Activated CD4-positive, alpha-beta T cell treated with anti-CD3 and anti-CD28 coated beads for 48 hours (primary cell): ENCODE data around the gene NKG7.
A peak's percentile ranks its signal among the peaks of the same experiment; 100 is the strongest.
"Not testable (repeated sequence)": the region's sequence is repeated elsewhere in the genome, so short reads cannot be mapped to it uniquely, and the experiment has no call there.

ENCODE experiments used
- DNase-seq: peaks from one replicate; pipeline ENCODE4 v3.0.0-alpha.2; 2020

Gene NKG7, protein sequence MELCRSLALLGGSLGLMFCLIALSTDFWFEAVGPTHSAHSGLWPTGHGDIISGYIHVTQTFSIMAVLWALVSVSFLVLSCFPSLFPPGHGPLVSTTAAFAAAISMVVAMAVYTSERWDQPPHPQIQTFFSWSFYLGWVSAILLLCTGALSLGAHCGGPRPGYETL

GRCh38 chr19:51372649-51373504 lies at the start of gene NKG7:
Gene NKG7, minus strand, starts transcription at chr19:51372654. Its CDS starts 119 bp downstream, at chr19:51372535.
- DNase-seq = peak; percentile 87

- DNase-seq = peak; percentile 95
Observed at GRCh38 chr19:51422053-51422448, 49.6 kb upstream of the NKG7 start.

DNA sequence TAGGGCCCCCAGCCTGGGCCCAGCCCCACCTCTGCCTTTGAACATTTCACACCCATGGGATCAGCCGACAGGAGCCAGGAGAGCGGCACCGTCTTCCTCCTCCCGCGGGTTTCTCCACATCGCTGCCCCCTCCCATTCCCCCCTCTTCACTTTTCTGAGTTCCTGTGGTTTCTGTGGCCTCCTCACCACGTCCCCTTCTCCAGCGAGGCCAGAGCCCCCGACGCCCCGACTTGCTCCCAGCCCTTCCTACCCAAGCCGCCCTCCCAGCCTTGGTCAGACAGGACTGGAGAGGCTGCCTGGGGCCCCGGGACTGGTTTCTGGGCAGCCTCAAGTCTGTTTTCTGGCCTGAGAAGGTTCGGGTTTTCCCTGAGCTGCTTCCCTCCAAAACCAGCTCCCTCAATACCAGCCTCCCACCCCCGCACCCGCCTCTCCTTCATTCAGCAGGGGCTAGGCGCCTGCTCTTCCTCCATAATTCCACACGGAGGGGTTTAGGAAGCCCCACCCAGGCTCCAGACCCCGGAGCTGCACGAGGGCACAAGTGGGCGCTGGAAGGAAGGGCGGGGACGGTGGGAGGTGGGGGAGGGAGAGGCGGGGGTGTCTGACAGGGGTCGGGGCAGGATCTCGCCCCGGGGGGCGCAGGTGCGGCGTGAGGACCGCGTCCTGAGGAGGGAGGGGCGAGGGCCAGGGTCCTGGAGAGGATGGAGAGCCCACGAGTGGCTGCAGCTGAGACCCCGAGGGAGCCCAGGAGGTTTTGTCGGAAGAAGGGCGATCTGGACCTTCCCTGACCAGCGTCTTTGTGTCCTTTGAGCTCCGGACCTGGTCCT lies 49.0 kb upstream of the NKG7 start:
- DNase-seq = no peak

- not testable (repeated sequence) for DNase-seq
Observed at GRCh38 chr19:51420511-51420910, 48.1 kb upstream of the NKG7 start.

DNA sequence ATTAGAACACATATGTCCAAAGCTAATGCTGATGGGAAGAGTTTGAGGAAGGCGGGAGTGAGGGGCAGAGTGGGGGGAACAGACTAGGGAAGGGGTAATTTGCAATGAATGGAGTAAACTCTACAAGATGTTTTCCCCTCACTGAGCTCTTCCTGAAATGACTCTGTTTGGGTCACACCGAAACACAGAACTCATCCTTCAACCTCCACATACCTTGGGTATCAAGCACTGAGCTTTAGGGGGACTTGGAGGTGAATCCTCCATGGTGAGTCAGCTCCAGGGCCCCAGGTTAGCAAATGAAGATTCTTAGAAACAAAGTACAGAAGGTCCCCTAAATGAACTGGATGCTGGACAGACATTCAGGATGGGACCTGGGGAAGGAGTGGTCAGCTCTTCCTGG lies 46.3 kb upstream of the NKG7 start:
- DNase-seq = no peak

GRCh38 chr19:51417810-51418157 lies 45.3 kb upstream of the NKG7 start:
- no peak for DNase-seq

DNA sequence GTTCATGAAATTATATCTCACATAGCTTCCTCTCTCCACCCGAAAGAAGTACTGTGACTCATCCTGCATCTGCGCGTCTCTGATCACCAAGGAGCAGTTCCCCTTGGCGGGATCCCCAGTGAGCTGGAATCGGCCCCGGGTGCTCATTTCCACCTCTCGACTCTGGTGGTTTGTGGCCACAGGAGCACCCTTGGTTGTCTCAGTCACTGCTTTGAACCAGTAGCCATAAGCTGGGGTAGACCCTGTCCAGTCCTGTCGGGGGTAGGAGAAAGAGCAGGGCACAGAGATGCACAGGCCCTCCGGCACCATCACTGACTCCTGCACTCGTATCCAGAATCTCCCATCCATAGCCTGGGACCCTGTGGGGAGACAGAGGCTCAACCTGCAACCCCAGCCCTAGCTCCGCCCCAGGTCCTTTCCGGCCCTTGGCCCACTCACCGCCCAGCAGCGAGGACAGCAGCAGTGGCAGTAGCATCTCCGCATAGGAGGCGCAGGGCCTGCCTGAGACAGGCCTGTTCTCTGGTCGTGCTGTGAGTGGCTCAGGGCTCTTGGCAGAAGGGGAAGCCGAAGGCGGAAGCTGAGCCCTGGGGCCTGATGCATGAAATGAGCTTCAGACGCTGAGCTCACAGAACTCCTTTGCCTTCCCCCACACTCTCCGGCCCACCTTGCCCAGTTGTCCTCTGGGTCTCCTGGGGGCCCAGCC lies 44.8 kb upstream of the NKG7 start, which contains the start of gene SIGLEC10:
TSS of gene SIGLEC10 (minus strand) at position 536 of the 703 bp plus-strand sequence. CDS start at position 475, 61 bp downstream.
- DNase-seq = peak; percentile 75

GRCh38 chr19:51416422-51416821 lies 44.0 kb upstream of the NKG7 start:
- not testable (repeated sequence) for DNase-seq

- DNase-seq = no peak
Observed at GRCh38 chr19:51415187-51415586, 42.7 kb upstream of the NKG7 start.

DNA sequence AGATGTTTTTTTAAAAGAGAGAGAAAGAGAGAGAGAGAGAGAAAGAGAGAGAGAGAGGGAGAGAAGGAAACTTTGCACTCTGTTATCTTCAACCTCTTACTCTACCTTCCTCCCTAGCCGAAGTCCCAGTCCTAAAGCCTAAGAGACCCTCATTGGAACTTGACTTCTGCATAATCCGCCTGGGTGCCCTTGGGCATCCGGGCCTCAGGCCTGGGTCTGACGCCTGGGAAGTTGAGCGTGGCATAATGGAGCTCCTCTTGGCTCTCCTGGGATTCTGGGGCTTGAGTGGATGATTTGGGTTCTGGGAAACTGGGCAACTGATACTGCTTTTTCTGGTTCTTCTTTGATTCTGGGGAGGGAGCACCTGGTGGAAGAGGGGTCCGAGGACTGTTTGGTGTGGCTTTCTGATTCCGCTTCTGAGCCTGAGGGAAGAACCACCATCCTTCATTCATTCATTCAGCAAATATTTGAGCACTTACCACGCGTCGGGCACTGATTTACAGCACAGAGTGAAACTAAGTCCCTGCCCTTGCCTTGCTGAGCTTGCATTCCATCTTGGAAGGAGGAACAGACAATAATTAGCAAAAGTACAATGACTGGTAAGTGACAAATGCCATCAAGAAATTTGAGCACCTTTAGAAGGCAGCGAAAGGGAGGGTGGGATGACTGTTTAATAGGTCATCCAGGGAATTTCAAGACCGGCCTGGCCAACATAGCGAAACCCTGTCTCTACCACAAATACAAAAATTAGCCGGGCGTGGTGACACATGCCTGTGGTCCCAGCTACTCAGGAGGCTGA lies 38.7 kb upstream of the NKG7 start:
- no peak for DNase-seq

DNA sequence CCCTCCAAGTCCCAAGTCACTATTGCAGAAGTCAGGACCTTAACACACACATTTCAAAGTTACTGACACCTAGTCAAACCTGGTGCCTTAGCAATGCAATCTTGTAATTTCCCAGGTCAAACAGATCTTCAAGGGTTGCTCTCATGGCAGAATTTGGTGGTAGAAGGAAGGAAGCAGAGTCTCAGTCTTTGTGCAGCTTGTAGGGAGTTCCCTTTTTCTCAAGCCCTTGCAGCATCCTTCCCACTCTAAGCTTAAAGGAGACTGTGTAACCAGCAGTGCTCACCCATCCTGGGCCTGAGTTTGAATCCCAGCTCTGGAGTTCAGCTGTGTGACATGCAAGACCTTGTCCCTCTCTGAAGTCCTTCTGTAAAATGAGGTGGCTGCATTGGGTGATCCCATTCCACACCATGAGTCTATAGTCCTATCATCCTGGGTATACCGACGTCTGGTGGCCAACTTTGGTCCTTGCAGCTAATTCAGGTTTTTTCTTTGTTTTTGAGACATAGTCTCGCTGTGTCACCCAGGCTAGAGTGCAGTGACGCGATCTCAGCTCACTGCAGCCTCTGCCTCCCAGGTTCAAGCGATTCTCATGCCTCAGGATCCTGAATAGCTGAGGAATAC lies 35.2 kb upstream of the NKG7 start:
- peak; percentile 53 for DNase-seq

DNA sequence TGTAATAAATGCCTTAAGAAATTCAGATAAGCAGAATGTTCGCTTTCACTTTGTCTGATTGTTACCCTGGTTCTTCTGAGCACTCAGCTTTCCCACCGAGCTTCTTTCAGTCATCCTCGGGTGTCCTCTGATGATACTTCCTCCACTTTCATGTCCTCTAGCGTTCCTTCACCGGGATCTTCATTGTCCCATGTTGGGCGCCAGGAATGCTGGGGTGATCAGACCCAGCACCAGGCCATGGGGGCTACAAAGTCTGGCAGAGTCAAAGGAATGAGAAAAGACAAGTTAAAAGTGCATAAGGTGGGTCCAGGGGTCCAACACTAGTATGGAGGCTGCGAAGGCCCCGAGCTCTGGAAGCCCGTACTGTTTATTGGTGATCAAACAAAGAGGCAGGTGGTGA lies 29.7 kb upstream of the NKG7 start:
- no peak for DNase-seq

- not testable (repeated sequence) for DNase-seq
Observed at GRCh38 chr19:51399936-51400335, 27.5 kb upstream of the NKG7 start.

- DNase-seq = no peak
Observed at GRCh38 chr19:51399231-51399630, 26.8 kb upstream of the NKG7 start.

- no peak for DNase-seq
Observed at GRCh38 chr19:51398096-51398704, 25.7 kb upstream of the NKG7 start.

DNA sequence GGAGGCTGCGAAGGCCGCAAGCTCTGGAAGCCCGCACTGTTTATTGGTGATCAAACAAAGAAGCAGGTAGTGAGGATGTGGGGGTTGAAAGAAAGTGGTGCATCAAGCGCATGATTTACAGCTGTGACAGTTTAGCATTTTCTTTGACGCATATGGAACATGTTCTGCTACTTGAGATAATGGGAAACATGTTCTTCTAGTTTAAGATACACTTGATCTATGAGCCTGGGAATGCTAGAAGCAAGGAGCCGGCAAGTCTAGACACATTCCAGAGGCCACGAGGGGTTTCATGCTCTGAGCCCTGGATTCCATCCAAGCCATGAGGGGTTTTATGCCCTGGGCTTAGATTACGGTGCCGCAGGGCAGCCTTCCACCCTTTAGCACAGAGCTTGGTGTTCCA lies 25.0 kb upstream of the NKG7 start:
- not testable (repeated sequence) for DNase-seq

DNA sequence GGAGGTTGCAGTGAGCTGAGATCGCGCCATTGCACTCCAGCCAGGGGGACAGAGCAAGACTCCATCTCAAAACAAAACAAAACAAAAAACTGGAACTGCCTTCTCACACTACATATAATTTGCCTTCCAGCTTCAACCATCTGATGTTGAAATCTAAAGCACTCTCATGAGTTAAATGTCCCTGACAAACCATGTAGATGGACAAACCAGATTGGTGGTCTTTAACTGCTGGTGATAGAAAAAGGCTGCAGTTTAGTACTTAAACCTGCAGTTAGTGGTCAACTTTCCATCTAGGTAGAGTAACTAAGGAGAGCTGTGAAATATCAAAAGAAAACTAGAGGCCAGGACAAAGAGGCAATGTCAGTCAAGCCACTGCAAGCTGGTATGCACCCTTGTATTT lies 23.7 kb upstream of the NKG7 start:
- DNase-seq = no peak

DNA sequence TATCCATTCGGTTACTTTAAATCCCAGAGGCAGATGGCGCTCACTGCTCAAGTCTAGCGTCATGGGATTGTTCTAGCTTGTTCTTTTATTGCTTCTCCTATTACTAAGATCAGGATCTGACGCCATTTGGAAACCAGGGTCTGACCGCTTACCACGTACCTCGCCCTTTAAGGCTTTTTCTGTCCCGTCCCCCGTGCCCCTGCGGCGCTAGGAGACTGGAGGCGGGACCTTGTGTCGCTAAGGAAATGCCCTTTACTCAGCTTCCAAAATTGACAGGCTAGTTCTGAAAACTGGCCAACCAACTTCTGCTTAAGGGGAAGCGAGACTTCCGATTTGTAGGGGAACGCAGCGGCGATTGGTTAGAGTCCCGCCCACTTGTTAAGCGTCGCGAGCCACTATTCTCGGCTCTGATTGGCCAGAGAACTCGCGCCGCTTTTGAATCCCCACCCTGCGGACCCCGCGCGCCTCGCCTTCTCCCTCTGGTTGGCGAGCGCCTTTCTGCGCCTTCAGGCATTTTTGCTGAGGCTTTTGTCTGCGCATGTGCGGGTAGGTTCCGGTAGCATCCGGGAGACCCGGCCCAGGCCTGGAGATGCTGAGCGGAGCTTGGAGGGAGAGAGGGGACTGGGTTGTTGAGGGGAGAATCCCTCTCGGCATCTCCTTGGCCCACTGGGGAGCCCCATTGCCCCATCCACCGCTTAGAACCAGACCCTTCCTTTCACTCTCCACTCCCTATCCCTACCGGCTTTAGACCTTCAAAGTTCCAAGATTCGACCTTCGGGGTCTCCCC lies 21.8 kb upstream of the NKG7 start:
- peak; percentile 98 for DNase-seq

GRCh38 chr19:51392701-51393100 lies 20.2 kb upstream of the NKG7 start:
- no peak for DNase-seq

DNA sequence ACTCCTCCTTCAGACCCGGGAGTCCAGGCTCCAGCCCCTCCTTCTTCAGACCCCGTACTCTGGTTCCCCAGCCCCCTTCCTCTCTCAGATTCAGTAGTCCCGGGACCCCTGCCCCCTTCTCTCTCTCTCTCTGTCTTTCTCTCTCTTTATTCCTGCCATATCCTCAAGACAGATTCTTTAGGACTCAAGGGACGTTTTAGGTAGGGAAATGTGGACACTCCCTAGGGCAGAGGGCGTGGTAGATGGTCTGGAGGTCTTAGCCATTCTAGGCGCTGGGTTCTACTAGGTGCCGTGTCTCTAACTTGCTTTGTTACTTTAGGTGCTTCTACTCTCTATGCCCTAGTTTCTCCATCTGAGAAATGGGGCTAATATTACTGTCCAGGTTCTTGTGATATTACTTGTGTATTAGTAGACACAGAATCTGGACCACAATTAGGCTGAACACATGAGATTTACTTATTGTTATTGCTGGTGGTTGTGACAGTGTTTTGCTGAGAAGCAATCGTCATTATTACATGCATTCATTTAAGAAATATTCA lies 18.7 kb upstream of the NKG7 start:
- DNase-seq = no peak
